GM12891 (cell line): Measurements from ENCODE around the gene NHLRC1.

Source experiments
- POLR2A ChIP-seq: IDR thresholded peaks from 2 replicates; pipeline ENCODE4 v1.6.1; 2011; ENCODE audit warnings: low read depth, low read length, control low read depth
- POLR2AphosphoS5 ChIP-seq: IDR thresholded peaks from 2 replicates; pipeline ENCODE4 v1.6.1; 2011; ENCODE audit warnings: low read depth, low read length, control low read depth
- TAF1 ChIP-seq: IDR thresholded peaks from 2 replicates; pipeline ENCODE4 v1.6.1; 2011; ENCODE audit warnings: low read depth, low read length, control low read depth

- TF ChIP-seq POLR2AphosphoS5 (no peak), POLR2A (no peak), TAF1 (no peak)
Observed at GRCh38 chr6:18168264-18168663, 45.8 kb upstream of the NHLRC1 start.
